HG03097 (cell line): Measurements from ENCODE around the gene GRIK2.

Experiments
- ATAC-seq: cut with Tn5 transposase; IDR thresholded peaks from one replicate; pipeline ENCODE4 v1.9.1; 2021; ENCODE audit not compliant: unreplicated experiment, low FRiP score

GRIK2 gene

DNA sequence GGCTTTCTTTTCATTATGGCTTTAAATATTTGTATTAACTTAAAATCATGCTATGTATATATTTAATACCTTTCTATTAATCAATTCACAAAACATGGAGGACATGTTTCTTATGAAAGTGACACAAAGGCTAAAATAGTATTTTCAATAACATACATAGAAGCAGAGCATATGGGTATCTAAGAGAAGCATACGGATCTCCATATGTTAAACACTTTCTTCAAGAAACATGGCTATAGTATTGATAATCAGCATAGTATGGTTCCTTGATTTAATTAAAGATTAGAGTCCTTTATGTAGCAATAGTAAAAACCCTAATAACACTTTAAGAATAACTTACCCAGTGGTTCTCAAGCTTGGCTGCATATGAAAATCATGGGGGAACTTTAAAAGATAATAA lies 58.5 kb downstream of the GRIK2 start:
- ATAC-seq: no peak

DNA sequence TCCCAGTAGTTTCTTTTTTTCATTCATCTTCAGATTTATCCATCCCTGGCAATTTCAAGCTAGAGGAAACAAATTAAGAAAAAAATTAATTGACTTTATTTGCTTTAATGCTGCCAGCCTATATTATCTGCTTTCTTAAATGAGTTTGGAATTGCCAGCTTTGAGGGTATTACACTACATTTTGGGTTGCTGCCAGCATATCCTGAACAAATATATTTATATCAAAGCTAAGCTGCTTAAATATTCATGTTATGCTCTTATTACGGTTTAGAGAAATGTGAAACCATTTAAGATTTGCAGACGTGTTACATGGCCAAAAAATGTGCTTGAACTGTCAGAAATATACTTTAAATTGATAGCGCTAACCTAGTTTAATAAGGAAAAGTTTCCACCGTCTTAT lies 59.7 kb downstream of the GRIK2 start:
- no peak for ATAC-seq

- no peak for ATAC-seq
Observed at GRCh38 chr6:101454106-101454676, 60.7 kb downstream of the GRIK2 start.

GRCh38 chr6:101458336-101458735 lies 64.8 kb downstream of the GRIK2 start:
- ATAC-seq: no peak

DNA sequence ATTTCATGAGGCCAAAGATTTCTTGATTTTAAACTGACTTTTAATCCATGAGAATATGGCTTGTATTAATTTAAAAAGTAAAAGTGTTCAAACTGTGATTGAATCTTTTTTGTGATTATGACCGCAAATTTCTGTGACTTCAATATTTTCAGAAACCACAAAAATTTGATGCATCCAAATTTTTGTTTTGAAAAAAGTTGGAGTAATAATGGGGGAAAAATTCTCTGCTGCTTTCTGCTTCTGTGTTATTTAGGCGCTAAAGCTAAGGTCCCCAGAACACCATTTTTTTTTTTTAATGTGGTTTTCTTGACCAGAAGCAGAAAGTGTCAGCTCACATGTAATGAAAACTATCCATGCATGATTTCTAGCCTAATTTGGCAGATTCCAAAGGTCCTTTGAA lies 65.3 kb downstream of the GRIK2 start:
- no peak for ATAC-seq

GRCh38 chr6:101462576-101462975 lies 69.1 kb downstream of the GRIK2 start:
- no peak for ATAC-seq

GRCh38 chr6:101465863-101466262 lies 72.4 kb downstream of the GRIK2 start:
- ATAC-seq: no peak

GRCh38 chr6:101477436-101477835 lies 83.9 kb downstream of the GRIK2 start:
- ATAC-seq: no peak

- no peak for ATAC-seq
Observed at GRCh38 chr6:101478891-101479290, 85.4 kb downstream of the GRIK2 start.

- ATAC-seq: no peak
Observed at GRCh38 chr6:101482606-101483005, 89.1 kb downstream of the GRIK2 start.

DNA sequence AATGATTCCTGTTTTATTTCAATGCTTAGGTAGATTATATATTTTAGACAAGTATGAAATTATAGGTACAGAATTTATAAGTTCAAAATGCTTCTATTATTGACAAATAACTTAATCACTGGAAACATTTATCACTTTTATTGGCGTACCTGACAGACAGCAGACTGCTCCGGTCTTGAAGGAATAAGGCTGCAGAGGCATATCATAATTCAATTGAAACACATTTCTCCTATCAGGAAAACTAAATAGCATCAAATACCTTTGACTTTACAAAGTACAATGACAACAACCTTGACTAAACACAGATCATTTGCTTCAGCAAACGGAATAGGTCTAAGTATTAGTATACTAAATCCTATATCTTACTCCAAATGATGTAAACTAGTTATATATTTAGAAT lies 91.3 kb downstream of the GRIK2 start:
- ATAC-seq: no peak

DNA sequence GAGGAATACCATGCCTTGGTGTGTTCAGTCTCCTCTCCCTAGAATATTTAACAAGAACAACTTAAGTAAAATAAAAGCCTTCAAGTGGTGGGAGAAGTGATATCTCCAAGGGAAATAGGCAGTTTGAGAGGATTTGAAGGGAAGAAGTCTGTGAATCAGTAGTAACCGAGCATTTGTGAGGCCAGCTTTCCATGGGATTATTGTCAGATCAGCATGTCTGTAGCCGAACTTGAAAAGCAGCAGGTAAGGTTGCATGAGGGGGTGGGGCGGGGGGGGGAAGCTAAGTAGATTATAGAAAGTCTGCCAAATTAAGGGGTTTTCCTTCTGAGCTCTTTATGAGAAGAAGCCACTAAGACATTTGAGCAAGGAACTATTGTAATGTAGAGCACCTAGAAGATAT lies 92.6 kb downstream of the GRIK2 start:
- ATAC-seq: no peak

DNA sequence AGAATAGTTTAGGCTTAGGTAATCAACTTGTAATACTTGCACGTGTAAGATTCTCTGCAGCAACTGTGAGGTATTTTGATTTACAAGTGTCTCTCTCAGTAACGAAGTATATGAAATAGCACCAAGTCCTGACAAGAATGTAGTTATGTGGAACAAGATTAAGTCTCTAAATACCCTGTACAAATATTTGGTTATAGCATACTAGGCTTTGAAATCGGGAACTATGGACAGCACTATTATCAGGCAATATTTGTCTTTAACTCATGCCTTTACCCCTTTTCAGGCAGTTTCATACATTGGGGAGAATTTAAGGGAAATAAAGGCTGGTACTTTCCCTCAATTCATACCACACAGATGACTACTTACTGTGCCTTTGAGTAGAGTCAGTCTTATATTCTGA lies 93.2 kb downstream of the GRIK2 start:
- ATAC-seq: no peak

GRCh38 chr6:101489456-101489855 lies 95.9 kb downstream of the GRIK2 start:
- ATAC-seq: no peak

- ATAC-seq: no peak
Observed at GRCh38 chr6:101490857-101491256, 97.3 kb downstream of the GRIK2 start.

DNA sequence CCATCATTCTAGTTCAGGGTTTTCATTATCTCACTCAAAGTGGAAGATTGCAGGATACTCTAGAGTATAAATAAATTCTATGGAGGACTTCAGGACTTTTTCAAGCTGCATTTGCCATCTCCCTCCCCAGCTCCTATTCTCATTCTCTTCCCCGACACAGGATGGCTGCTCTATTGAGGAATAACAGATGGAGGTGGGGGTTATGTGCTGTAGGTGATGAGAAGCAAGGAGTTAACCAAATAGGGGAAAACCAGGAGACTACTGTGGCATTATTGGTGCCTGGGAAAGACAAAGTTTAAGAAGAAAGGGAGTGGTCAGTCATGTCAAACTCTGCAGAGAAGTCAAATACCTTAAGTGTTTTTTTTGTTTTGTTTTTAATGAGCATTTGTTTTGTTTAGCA lies 109.3 kb downstream of the GRIK2 start:
- no peak for ATAC-seq

- no peak for ATAC-seq
Observed at GRCh38 chr6:101509536-101509935, 116.0 kb downstream of the GRIK2 start.

DNA sequence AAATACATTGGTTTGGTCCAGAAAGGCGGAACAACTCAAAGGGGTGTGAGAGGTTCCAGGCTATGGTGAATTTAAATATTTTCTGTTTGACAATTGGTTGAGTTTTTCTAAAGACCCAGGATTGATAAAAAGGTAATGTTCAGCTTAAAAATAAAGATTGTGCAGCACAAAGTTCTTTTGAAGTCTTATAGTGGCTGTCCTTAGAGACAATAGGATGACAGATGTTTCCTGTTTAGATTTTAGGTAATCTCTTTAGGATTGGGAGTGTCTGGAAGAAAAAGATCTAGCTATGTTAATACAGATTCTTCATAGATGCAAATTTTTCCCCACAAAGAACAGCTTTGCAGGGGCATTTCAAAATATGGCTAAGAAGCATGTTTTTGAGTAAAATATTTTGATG lies 119.7 kb downstream of the GRIK2 start:
- ATAC-seq: no peak

- no peak for ATAC-seq
Observed at GRCh38 chr6:101516578-101516977, 123.1 kb downstream of the GRIK2 start.

DNA sequence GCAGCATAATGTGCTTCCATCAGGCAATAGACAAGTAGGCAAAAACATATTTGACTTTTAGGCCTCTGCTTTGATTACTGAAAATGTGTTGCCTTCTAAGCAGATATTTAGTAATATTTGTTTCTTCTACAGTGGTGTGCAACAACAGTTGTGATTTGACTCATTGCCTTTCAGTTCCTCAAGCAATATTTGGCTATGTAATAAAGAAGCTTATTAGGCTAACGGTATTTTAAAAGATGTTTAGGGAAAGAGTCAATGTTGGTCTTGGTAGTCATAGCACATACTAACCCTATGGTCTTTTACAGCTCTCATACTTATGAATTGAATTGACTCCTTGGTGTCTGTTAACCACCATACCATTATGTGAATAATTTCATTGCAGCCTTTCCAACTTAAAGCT lies 124.1 kb downstream of the GRIK2 start:
- ATAC-seq: no peak

GRCh38 chr6:101522254-101522653 lies 128.7 kb downstream of the GRIK2 start:
- ATAC-seq: no peak

GRCh38 chr6:101527467-101527866 lies 134.0 kb downstream of the GRIK2 start:
- no peak for ATAC-seq

GRCh38 chr6:101528801-101529200 lies 135.3 kb downstream of the GRIK2 start:
- no peak for ATAC-seq
